GM21381 (cell line): ENCODE data around the gene RPL19.

ENCODE experiments used
- ATAC-seq: cut with Tn5 transposase; IDR thresholded peaks from one replicate; pipeline ENCODE4 v1.9.1; 2021; ENCODE audit warnings: mild to moderate bottlenecking, moderate library complexity; ENCODE audit not compliant: unreplicated experiment

The RPL19 gene

GRCh38 chr17:39196808-39197291 is 3.2 kb upstream of the RPL19 start:
- ATAC-seq, result no peak

- ATAC-seq, result no peak
Observed at GRCh38 chr17:39197380-39198185, 2.5 kb upstream of the RPL19 start, which contains the start of gene CACNB1. TSS of gene CACNB1 (minus strand) at chr17:39197669. CDS start at chr17:39197495, 174 bp downstream.

DNA sequence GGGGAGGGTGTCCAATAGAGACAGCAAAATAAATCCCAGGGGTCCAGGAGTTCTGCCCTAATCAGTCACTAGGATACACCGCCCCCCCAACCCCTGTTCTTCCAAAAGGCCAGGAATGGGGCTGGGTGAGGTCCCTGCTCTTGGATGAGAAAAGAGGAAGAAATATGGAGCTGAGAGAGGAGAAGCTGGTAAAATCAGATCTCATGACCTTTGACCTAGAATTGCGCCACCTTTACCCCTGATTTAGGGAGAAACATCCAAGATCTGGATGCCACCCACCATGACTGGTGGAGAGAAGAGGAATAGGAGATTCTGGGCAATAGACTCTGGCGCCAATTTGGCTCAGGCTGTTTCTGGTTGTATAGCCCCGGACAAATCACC is 1.9 kb upstream of the RPL19 start:
- no peak for ATAC-seq

GRCh38 chr17:39199820-39200069 is 338 bp upstream of the RPL19 start:
- ATAC-seq, result peak; percentile 67

DNA sequence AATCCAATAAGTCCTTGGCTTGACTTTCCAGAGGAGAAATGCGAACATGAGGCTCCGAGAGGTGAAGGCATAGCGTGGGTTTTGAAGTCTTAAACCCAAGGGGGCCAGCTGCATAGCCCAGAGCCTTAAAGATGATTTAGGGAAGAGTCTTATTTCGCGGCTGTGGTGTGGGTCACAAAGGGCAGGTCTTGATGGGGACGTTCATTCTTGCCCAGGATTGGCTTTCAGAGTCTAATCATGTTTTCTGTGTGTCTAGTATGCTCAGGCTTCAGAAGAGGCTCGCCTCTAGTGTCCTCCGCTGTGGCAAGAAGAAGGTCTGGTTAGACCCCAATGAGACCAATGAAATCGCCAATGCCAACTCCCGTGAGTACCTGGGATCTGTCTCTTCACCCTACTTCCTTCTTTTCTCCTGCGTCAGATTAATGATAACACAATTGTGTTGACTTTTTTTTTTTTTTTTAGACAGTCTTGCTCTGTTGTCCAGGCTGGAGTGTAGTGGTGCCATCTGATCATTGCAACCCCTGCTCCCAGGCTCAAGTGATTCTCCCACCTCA is 951 bp downstream of the RPL19 start:
- no peak for ATAC-seq

- ATAC-seq, result no peak
Observed at GRCh38 chr17:39204245-39204644, 4.2 kb downstream of the RPL19 start.

DNA sequence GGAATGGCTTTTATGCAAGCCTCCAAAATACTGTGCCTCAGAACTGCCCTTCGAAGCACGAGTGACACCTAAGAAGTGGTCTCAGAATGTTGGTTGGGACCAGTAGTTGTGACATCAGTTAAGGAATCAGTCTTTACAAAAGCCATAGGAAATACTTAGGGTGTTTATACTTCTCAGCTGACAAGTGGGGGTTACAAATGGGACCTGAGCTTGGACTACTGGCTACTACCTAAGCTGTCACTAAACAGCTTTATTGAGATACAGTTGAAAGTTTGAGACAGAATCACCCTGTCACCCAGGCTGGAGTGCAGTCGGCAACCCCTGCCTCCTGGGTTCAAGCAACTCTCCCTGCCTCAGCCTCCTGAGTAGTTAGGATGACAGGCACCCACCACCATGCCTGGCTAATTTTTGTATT is 5.0 kb downstream of the RPL19 start:
- no peak for ATAC-seq

DNA sequence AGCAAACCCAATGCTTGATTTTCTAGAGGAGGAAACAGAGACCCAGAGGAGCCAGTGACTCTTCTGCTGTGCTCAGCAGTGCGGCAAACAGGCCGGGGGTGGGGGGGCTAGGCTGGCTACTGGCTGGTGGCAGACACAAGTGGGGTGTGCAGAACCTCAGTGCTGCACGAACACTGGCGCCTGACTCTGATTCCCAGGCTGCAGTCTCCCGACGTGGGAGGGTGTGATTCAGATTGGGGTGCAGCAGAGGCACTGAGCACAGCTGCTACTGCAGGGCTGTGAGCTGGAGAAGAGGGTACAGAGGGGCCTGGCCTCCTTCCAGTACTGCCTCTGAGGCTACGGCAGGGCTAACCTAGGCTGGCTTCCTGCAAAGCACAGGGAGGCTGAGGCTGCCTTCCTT is 8.1 kb downstream of the RPL19 start:
- ATAC-seq, result no peak

GRCh38 chr17:39208893-39209292 is 8.8 kb downstream of the RPL19 start:
- peak; percentile 59 for ATAC-seq

- no peak for ATAC-seq
Observed at GRCh38 chr17:39209317-39210092, 9.4 kb downstream of the RPL19 start.

GRCh38 chr17:39210093-39210434 is 10.0 kb downstream of the RPL19 start:
- no peak for ATAC-seq

GRCh38 chr17:39212195-39212810 is 12.2 kb downstream of the RPL19 start:
- no peak for ATAC-seq

DNA sequence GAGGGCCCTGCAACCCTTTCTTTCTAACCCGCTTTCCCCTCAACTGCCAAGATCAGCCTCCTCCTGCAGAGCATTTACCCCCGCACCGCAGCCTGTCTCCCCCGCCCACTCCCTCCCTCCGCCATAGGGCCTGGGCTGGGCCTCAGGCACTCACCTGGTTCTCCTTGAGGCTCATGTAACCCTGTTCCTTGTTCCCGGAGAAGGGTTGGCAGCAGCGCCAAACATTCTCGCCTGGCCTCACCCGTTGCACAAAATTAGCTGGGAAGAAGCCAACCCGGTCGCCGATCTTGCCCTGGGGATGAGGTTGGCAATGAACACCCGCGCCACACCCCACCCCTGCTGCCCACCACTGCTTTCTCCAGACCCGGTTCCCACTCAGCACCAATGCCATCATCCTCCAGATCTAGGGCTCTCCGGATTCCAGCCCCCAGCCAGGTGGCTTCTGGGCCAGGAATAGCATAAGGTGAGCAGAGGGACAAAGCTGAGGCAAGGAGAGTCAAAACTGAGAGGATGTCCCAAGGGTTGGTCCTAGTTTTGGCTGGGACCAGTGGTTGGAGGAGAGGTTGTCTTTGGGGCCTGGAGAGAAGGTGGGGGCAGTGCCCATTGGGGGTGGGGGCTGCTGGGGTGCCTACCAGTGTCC is 12.9 kb downstream of the RPL19 start:
- ATAC-seq, result no peak

GRCh38 chr17:39213852-39214251 is 13.8 kb downstream of the RPL19 start:
- ATAC-seq, result no peak

DNA sequence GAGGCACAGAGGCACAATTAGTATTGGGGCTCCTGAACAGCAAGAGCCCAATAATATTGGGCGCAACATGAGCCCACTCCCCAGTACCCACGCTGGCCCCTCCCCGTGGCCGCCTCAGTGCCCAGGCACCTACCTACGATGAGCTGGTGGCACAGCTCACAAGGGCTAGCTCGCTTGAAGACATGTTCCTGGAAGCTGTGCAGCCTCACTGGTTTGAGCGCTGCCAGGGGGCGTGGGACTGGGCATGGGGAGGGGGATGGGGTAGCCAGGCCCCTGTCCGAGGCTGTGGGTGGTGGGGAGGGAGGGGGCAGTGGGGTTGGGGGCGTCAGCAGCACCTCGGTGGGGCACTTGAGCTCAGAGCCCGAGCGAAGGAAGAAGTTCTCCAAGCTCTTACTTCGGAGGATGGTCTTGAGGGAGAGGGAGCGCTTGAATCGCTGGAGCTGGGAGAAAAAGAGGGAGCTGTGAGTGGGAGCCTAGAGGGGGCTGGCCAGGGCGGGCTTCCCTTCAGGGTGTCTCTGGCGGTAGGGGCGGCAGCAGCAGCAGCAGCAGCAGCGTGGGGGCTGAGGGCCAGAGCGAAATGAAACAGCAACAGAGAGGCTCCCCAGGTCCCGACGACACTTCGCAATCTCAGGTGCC is 17.8 kb downstream of the RPL19 start:
- no peak for ATAC-seq

- no peak for ATAC-seq
Observed at GRCh38 chr17:39218906-39219305, 18.8 kb downstream of the RPL19 start.

GRCh38 chr17:39219647-39220154 is 19.6 kb downstream of the RPL19 start:
- no peak for ATAC-seq

- no peak for ATAC-seq
Observed at GRCh38 chr17:39221572-39221971, 21.5 kb downstream of the RPL19 start.

- ATAC-seq, result no peak
Observed at GRCh38 chr17:39222151-39222550, 22.1 kb downstream of the RPL19 start.
